Germinal center (tissue), 1 donor: ENCODE measurements around the gene ADAP1.

ENCODE experiments used
- DNase-seq: peaks from one replicate; pipeline ENCODE4 v3.0.0; 2012; ENCODE audit warnings: mixed read lengths, low spot score

The ADAP1 gene

GRCh38 chr7:894164-894867 lies 60.2 kb downstream of the ADAP1 start:
- no peak for DNase-seq

- no peak for DNase-seq
These were observed 60.8 kb downstream of the ADAP1 start for GRCh38 chr7:893686-894085.

GRCh38 chr7:892648-893593 lies 61.6 kb downstream of the ADAP1 start:
- no peak for DNase-seq

- no peak for DNase-seq
These were observed 62.7 kb downstream of the ADAP1 start for GRCh38 chr7:891805-892204.

GRCh38 chr7:891291-891690 lies 63.2 kb downstream of the ADAP1 start:
- DNase-seq: no peak

- DNase-seq: no peak
These were observed 63.6 kb downstream of the ADAP1 start for GRCh38 chr7:890868-891267.

- DNase-seq: no peak
These were observed 65.1 kb downstream of the ADAP1 start for GRCh38 chr7:889391-889790.

GRCh38 chr7:889025-889390 lies 65.5 kb downstream of the ADAP1 start:
- DNase-seq: no peak

- no peak for DNase-seq
These were observed 66.1 kb downstream of the ADAP1 start for GRCh38 chr7:888081-889024.

GRCh38 chr7:887488-887820 lies 67.0 kb downstream of the ADAP1 start:
- DNase-seq: no peak

- DNase-seq: no peak
These were observed 67.6 kb downstream of the ADAP1 start for GRCh38 chr7:886626-887487.

- no peak for DNase-seq
These were observed 68.4 kb downstream of the ADAP1 start for GRCh38 chr7:885893-886625.

- DNase-seq: no peak
These were observed 69.1 kb downstream of the ADAP1 start for GRCh38 chr7:885261-885892.

GRCh38 chr7:884191-885003 lies 70.1 kb downstream of the ADAP1 start:
- DNase-seq: no peak

- DNase-seq: no peak
These were observed 71.1 kb downstream of the ADAP1 start for GRCh38 chr7:883055-884021.

GRCh38 chr7:882336-883035 lies 72.0 kb downstream of the ADAP1 start:
- DNase-seq: no peak

- DNase-seq: no peak
These were observed 72.8 kb downstream of the ADAP1 start for GRCh38 chr7:881441-882234.
